Head of caudate nucleus (tissue), 42 donors: ENCODE results near the gene THSD7B.
"Not testable (repeated sequence)": the region's sequence is repeated elsewhere in the genome, so short reads cannot be mapped to it uniquely, and the experiment has no call there.

ENCODE experiments used
- DNase-seq, 42 donors: peaks; one replicate each; pipeline versions ENCODE4 v3.0.0 to v3.0.0-alpha.2; 2020 to 2021; ENCODE audit warnings: mixed read lengths in 7 of 42
- intact Hi-C: fragments of 100-400 bp; cut with DNase I; formaldehyde crosslinking; loops from one replicate; pipeline ENCODE4 v1.15.0; 2022

The THSD7B gene

GRCh38 chr2:137677466-137677865 lies 912.1 kb downstream of the THSD7B start:
- intact Hi-C loops: no loop called here
- DNase-seq: no peak

DNA sequence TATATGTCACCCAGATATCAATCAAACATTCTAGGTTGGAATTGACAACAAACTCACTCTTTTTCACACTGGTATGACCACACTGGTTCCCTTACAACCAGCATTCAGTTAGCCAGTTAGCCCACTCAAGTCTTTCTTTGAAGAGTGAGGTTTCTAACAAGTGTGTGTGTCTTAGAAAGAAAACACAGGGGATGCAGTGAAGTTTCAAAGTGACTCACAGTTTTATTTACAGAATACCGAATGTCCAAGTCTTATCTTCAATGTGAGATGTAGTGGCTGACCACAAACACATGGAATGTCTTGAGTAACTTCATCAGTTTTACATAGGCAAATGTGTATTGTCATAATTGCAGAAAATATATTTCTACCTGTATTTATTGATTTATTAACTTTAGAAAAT lies 924.2 kb downstream of the THSD7B start:
- DNase-seq: no peak
- intact Hi-C loops: no loop called here

DNA sequence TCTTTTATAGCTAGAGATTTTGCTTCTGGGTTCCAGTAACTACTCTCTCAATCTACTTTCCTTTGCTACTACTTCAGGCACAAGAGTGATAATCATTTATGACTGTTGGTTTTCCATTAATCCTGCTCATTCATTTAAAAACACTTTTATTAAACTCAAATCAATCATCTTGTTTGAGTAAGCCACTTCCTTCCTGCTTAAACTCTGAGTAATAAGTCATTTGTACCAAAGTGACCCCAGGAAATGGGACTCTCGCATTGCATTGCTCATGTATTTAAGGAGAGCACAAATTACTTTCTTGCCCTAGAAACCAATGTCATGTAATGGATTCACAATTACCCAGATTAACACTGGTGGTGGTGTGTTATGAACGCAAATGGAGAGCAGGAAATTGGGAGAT lies 928.2 kb downstream of the THSD7B start:
- intact Hi-C loops: no loop called here
- no peak for DNase-seq

- intact Hi-C loops: no loop called here
These were observed 931.6 kb downstream of the THSD7B start for GRCh38 chr2:137696916-137697315.

GRCh38 chr2:137700250-137700649 lies 934.9 kb downstream of the THSD7B start:
- DNase-seq, intact Hi-C loops: not testable (repeated sequence)

More at GRCh38 chr2:137696916-137697315, 931.6 kb downstream of the THSD7B start:
- no peak for DNase-seq

GRCh38 chr2:137700681-137701080 lies 935.3 kb downstream of the THSD7B start:
- intact Hi-C loops: no loop called here
- no peak for DNase-seq

DNA sequence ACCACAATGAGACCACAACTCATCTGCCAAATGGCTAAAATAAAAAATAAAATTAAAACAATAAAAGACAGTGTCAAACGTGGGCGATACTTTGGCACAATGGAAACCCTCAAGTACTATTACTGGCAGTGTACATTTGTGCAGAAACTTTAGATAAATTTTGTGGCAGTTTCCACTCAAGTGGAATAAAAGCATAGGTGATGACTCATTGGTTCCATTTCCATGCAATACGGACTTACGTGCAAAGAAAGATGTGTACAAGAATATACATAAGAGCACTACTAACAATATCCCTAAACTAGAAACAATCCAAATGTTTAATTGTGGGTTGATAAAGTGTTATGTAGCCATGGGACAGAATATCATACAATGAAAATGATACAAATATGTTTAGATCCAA lies 940.0 kb downstream of the THSD7B start:
- intact Hi-C loops: no loop called here
- no peak for DNase-seq

DNA sequence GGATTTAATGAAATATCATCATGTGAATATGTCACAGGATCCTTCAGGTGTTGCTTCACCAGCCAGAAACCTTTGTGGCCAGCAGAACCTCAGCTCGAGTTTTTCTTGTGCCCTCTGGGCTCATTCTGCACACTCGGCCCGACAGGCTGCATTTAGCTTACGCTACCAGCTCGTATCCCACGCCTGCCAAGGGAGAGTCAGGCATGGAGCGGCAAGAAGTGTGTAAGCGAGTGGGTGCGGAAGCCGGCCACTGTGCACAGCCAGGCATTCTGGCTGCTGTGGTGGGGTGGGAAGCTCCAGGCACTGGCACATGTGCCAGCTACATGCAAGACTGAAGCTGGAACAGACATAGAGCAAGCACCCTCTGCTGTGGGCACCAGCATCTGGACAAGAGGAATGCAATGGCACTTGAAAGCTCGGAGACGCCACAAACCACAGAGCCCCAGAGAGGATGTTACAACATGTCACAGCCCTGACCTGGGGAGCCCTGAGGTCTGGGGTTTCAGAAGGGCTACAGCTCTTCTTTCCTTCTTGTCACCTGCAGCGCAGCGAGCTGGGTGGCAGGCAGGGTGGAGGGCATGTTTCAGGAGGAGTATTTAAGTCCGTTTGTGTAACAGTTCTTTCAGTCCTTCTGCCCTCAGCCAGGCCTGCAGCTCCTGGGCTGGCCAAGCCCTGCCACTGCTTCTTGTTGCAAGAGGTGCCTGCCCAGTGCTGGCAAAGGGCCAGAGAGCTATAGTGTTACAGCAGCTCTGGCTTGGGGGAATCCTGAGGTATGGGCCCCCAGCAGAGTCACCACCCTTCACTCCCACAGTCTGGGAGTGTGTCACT lies 941.7 kb downstream of the THSD7B start:
- DNase-seq: no peak
- intact Hi-C loops: no loop called here

GRCh38 chr2:137708311-137708710 lies 943.0 kb downstream of the THSD7B start:
- intact Hi-C loops: no loop called here
- no peak for DNase-seq

- intact Hi-C loops: no loop called here
These were observed 950.4 kb downstream of the THSD7B start for GRCh38 chr2:137715731-137716191.

DNA sequence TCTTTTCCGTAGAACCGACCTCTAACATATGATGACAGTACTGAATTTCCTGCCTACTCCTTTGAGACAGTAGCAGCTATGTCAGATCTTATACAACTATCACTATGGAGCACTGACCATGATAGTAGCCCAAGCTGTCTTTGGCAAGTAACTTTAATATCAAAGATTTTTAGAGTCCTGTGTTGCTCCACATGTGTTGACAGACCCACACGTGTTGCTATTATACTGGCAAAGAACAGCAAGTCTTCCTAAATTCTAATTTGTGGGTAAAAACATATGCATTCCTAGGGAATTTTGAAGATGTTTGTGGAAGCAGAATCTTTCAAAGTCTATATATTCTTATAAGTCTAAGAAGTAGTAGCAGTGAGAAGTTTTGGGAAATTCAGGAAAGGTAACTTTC lies 953.4 kb downstream of the THSD7B start:
- intact Hi-C loops: no loop called here
- no peak for DNase-seq

More at GRCh38 chr2:137715731-137716191, 950.4 kb downstream of the THSD7B start:
- peak in 1 of 42 donors; percentile 10 for DNase-seq

DNA sequence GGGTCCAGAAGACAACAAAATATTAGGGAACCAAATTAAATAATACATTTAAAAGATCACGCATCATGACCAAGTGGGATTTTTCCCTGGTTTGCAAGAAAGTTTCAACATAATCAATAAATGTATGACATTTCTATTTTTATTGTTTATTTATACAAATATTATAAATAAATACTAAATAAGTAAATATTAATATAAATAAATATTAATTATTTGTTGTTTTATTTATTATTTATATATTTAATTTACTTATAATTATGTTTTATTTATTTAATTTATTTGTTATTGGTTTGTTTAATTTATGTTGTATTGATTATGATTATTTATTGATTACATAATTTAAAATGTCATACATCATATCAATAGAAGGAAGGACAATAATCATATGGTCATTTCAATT lies 956.4 kb downstream of the THSD7B start:
- no peak for DNase-seq
- intact Hi-C loops: no loop called here

DNA sequence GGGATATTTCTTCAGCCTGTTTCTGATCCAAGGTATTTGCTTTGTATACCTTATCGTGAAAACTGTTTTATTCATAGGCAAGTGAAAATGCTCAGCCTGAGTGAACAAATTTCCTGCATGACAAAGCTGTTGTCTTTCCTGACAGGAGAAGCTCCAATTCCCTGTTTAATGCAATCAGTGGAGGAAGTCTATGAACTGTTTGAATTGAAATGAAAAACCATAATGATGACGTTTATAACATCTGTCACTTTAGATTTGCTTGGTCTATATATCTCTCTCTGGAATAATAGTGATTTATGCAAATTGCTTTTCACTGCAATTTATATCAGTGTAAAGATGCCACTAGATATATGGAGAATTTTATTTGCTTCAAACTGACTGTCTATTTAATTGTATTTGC lies 959.6 kb downstream of the THSD7B start:
- DNase-seq: no peak
- intact Hi-C loops: no loop called here
